Panc1 (cell line): ENCODE data around the gene TTYH2. TPM values are rescaled to one million over a fixed set of nuclear protein-coding genes. Genes with fewer than 3 reads are reported as not detected.
A peak's percentile ranks its signal among the peaks of the same experiment; 100 is the strongest.
"Not testable (repeated sequence)": the region's sequence is repeated elsewhere in the genome, so short reads cannot be mapped to it uniquely, and the experiment has no call there.

ENCODE experiments used
- ATAC-seq: fragments of 200-7000 bp; cut with Tn5 transposase; 2 replicates; pipeline ENCODE4 v1.9.1; 2020; ENCODE audit warnings: mild to moderate bottlenecking, moderate library complexity
- BruUV-seq: library from RNA; stranded (reverse); fragments of 400-500 nt; replicated peaks from 2 replicates; lab custom pipeline; 2021; lab: Mats Ljungman, UMichigan
- CTCF ChIA-PET: fragments of 300-600 bp; sonication (Branson Sonifier 250); formaldehyde crosslinking; loops from one replicate; lab custom pipeline; 2022; ENCODE audit warnings: antibody characterized with exemption; lab: Charles Lee
- POLR2A ChIA-PET: fragments of 300-600 bp; sonication (Branson Sonifier 250); formaldehyde crosslinking; loops from one replicate; lab custom pipeline; 2022; ENCODE audit warnings: antibody characterized with exemption; lab: Charles Lee
- DNase-seq: peaks from one replicate; pipeline ENCODE4 v3.0.0-alpha.2; 2010; ENCODE audit warnings: low read depth, low spot score
- H3K27ac ChIP-seq: 2 replicates; pipeline ENCODE4 v1.5.1; 2011; ENCODE audit warnings: mild to moderate bottlenecking, low read length, inconsistent platforms
- H3K27me3 ChIP-seq: fragments of 200-500 bp; sonication (Bioruptor generic); 2 replicates; pipeline ENCODE4 v1.6.0; 2014; ENCODE audit warnings: low read length, inconsistent platforms; ENCODE audit not compliant: control insufficient read depth, insufficient read depth
- H3K36me3 ChIP-seq: fragments of 200-500 bp; sonication (Bioruptor generic); 2 replicates; pipeline ENCODE4 v1.5.1; 2014; ENCODE audit warnings: inconsistent platforms, mild to moderate bottlenecking, low read length, moderate library complexity; ENCODE audit not compliant: control insufficient read depth, insufficient read depth
- H3K4me1 ChIP-seq: 2 replicates; pipeline ENCODE4 v1.5.1; 2011; ENCODE audit warnings: inconsistent platforms, mild to moderate bottlenecking, low read length, moderate library complexity; ENCODE audit not compliant: control insufficient read depth, insufficient read depth
- H3K4me3 ChIP-seq, 2 experiments: 2 replicates each; pipeline ENCODE4 v1.5.1; 2011 to 2012; ENCODE audit warnings: low read depth in 2 of 2, low read length in 2 of 2, mild to moderate bottlenecking in 2 of 2, inconsistent platforms in 1 of 2, moderate library complexity in 1 of 2
- H3K9me3 ChIP-seq: fragments of 200-500 bp; sonication (Bioruptor generic); 2 replicates; pipeline ENCODE4 v1.5.1; 2014; ENCODE audit warnings: low read depth, mild to moderate bottlenecking, inconsistent platforms, low read length, moderate library complexity; ENCODE audit not compliant: control insufficient read depth, insufficient read depth
- REST ChIP-seq, 2 experiments: IDR thresholded peaks; 2 replicates each; pipeline ENCODE4 v1.6.1; 2011 to 2012; ENCODE audit warnings: low read depth in 2 of 2, control low read depth in 1 of 2, low read length in 1 of 2, mild to moderate bottlenecking in 1 of 2, moderate library complexity in 1 of 2; ENCODE audit not compliant: insufficient read depth in 1 of 2
- in situ Hi-C: cut with HindIII; loops from 2 replicates; pipeline ENCODE4 v1.10.0; 2016; ENCODE audit warnings: low sequenced_read_pairs, low pct_unique_long_range_greater_than_20kb
- intact Hi-C: fragments of 100-400 bp; cut with micrococcal nuclease; formaldehyde crosslinking; loops from one replicate; pipeline ENCODE4 v1.10.0; 2022; ENCODE audit not compliant: unreplicated experiment
- total RNA-seq: library from RNA; stranded (reverse); gene quantifications from one replicate; pipeline ENCODE4 v1.2.1, GENCODE V29; 2021; ENCODE audit not compliant: unreplicated experiment
- TF ChIP-seq, protein P1 (sequence below): fragments of 450-650 bp; IDR thresholded peaks from 2 replicates; pipeline ENCODE4 v1.5.1; 2017; ENCODE audit warnings: mild to moderate bottlenecking

TTYH2 gene
- total RNA-seq, 1 experiment from 2014 or later = 8.3 TPM

- Histone ChIP-seq H3K27ac (no peak overlapping the region), H3K4me3 (no peak overlapping the region), H3K9me3 (no peaks in the 10 kb centered on the region), H3K36me3 (no peaks in the 10 kb centered on the region), H3K27me3 (no peaks in the 10 kb centered on the region), H3K4me1 (no peaks in the 10 kb centered on the region)
- ChIA-PET POLR2A (interaction anchor here (0.6 to 1.1 kb wide), 3 partner anchors 12 to 564 kb away, joined by 3 to 8 read pairs (median 4); no protein-coding TSS in a partner anchor), CTCF (interaction anchor here (1.2 kb wide), 1 partner anchor 12 kb away, joined by 6 read pairs; no protein-coding TSS in a partner anchor)
- in situ Hi-C loops = no loop called here
- DNase-seq (no peak), ATAC-seq (no peak)
- TF ChIP-seq REST (IDR thresholded peaks at IDR 0.05; ENCODE audit: insufficient read depth in 1 of 2, low read depth in 2 of 2, low read length in 1 of 2) = no peak
- BruUV-seq = no TSS peak
- intact Hi-C loops = no loop called here
These were observed 25.6 kb upstream of the TTYH2 start for GRCh38 chr17:74187761-74188160.

DNA sequence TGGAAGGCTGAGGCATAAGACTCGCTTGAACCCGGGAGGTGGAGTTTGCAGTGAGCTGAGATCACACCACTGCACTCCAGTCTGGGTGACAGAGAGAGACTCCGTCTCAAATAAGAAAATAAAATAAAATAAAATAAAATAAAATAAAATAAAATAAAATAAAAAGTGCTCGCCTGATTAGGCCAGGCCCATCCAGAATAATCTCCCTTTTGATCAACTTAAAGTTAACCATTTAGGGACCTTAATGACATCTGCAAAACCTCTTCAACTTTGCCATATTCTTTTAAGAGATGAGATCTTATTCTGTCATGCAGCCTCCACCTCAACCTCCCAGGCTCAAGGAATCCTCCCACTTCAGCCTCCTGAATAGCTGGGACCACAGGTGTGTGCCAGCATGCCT lies 24.7 kb upstream of the TTYH2 start:
- POLR2A ChIA-PET = interaction anchor here (1.1 kb wide), 1 partner anchor 11 kb away, joined by 4 read pairs; no protein-coding TSS in a partner anchor
- H3K36me3 ChIP-seq, in situ Hi-C loops, intact Hi-C loops, H3K27ac ChIP-seq, ATAC-seq, H3K9me3 ChIP-seq, BruUV-seq, H3K27me3 ChIP-seq, H3K4me1 ChIP-seq, H3K4me3 ChIP-seq, DNase-seq: not testable (repeated sequence)
- CTCF ChIA-PET = interaction anchor here (1.2 kb wide), 1 partner anchor 11 kb away, joined by 6 read pairs; no protein-coding TSS in a partner anchor

DNA sequence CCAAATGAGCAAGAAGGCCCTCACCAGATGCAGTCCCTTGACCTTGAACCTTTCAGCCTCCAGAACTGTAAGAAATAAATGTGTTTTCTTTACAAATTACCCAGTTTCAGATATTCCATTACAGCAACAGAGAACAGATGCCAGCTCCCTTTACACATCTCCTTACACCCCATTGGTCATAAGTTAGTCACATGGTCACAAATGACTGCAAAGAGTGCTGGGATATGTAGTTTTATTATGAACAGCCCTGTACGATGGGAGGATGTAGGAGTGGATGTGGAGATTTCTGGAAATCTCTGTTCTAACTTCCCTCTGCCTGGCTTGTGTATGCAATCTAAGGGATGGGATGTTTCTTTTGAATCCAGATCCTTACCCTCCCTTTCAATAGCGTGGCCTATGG lies 23.2 kb upstream of the TTYH2 start:
- CTCF ChIA-PET = no interaction called here

More for the DNA sequence above, 23.2 kb upstream of the TTYH2 start:
- TF ChIP-seq REST (IDR thresholded peaks at IDR 0.05; ENCODE audit: insufficient read depth in 1 of 2, low read depth in 2 of 2, low read length in 1 of 2) = no peak
- TF ChIP-seq, protein P1, sequence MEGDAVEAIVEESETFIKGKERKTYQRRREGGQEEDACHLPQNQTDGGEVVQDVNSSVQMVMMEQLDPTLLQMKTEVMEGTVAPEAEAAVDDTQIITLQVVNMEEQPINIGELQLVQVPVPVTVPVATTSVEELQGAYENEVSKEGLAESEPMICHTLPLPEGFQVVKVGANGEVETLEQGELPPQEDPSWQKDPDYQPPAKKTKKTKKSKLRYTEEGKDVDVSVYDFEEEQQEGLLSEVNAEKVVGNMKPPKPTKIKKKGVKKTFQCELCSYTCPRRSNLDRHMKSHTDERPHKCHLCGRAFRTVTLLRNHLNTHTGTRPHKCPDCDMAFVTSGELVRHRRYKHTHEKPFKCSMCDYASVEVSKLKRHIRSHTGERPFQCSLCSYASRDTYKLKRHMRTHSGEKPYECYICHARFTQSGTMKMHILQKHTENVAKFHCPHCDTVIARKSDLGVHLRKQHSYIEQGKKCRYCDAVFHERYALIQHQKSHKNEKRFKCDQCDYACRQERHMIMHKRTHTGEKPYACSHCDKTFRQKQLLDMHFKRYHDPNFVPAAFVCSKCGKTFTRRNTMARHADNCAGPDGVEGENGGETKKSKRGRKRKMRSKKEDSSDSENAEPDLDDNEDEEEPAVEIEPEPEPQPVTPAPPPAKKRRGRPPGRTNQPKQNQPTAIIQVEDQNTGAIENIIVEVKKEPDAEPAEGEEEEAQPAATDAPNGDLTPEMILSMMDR = no peak
- intact Hi-C loops (no loop called here), in situ Hi-C loops (no loop called here)
- no TSS peak for BruUV-seq
- no peak for DNase-seq
- POLR2A ChIA-PET = interaction anchor here (0.6 kb wide), 1 partner anchor 769 kb away, joined by 7 read pairs; no protein-coding TSS in a partner anchor
- H3K4me1 ChIP-seq = peaks cover 5% of the 10 kb centered on the region; the same call in 1 of the 2 replicates
- peak; percentile 81 for ATAC-seq
- no peaks in the 10 kb centered on the region for H3K36me3 ChIP-seq
- no peaks in the 10 kb centered on the region for H3K27me3 ChIP-seq
- H3K9me3 ChIP-seq = no peaks in the 10 kb centered on the region
- H3K27ac ChIP-seq = no peak overlapping the region
- no peak overlapping the region for H3K4me3 ChIP-seq
